Measurements from ENCODE around the gene TMTC4. TPM values are rescaled to one million over a fixed set of nuclear protein-coding genes. Genes with fewer than 3 reads are reported as not detected.
A peak's percentile ranks its signal among the peaks of the same experiment; 100 is the strongest.

TMTC4 gene
- total RNA-seq, 1 donor, result 11.7 TPM

DNA sequence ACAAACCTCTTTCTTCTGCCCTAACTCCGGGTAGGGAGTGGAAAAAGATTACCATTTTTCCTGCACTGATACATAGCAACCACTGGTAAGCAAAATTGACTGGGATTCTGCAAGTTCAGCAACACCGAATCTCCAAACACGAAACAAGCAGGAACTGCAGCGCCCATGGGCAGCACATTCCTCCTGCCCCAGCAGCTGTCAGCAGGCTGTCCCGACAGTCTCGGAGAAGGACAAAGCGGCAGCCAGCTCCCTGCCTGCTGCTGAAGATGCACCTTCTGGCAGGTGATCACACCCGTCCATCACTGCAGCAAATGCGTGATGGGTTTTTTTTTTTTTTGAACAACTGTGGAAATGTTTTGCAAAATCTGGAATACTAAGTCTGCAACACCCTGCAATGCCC is 6.7 kb downstream of the TMTC4 start:
- TF ChIP-seq, protein P1, sequence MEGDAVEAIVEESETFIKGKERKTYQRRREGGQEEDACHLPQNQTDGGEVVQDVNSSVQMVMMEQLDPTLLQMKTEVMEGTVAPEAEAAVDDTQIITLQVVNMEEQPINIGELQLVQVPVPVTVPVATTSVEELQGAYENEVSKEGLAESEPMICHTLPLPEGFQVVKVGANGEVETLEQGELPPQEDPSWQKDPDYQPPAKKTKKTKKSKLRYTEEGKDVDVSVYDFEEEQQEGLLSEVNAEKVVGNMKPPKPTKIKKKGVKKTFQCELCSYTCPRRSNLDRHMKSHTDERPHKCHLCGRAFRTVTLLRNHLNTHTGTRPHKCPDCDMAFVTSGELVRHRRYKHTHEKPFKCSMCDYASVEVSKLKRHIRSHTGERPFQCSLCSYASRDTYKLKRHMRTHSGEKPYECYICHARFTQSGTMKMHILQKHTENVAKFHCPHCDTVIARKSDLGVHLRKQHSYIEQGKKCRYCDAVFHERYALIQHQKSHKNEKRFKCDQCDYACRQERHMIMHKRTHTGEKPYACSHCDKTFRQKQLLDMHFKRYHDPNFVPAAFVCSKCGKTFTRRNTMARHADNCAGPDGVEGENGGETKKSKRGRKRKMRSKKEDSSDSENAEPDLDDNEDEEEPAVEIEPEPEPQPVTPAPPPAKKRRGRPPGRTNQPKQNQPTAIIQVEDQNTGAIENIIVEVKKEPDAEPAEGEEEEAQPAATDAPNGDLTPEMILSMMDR (IDR thresholded peaks at IDR 0.05; ENCODE audit: insufficient read depth, low read depth, low read length), result no peak
- no peak for DNase-seq (ENCODE audit: low read depth)
- H3K4me3 ChIP-seq (ENCODE audit: low read depth, low read length), result no peak overlapping the region

DNA sequence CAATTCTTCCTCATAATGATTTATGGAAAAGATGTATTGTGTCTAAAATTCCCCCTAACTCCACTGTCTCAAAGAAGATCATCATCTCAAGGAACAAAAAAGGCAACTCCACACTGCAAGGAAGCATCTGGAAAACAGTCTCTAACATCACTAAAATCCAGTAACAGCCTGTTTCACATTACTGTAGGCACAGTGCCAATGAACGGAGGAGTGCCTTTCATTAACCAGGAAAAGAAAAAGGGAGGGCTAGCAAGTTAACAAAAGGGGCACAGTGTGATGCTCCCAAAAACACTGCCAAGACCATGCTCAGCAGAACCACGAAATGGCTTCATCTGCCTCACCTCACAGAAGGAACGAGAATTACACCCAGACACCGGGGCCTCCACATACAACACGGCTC is 8.5 kb downstream of the TMTC4 start:
- H3K4me3 ChIP-seq (ENCODE audit: low read depth, low read length), result no peak overlapping the region
- TF ChIP-seq, protein P1 (IDR thresholded peaks at IDR 0.05; ENCODE audit: insufficient read depth, low read depth, low read length), result no peak
- DNase-seq (ENCODE audit: low read depth), result peak; percentile 6

DNA sequence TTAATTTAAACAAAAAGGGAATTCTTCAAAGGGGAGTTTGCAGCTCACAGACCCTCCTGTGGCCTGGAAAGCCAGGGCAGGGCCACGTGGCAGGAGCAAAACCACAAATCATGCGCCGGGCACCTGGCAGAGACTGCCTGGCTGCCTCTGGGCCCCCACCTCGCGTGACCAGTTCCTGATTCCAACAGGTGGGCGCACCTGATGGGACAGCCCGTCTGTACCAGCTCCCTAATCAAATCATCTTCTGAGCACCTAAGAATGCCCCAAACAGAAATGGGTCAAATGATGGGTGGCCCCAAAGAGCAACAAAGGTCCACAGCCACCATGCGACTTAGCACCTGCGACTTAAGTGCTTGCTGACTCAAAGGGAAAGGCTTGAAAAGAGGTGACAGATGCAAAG is 9.2 kb downstream of the TMTC4 start:
- DNase-seq (ENCODE audit: low read depth), result no peak
- no peak overlapping the region for H3K4me3 ChIP-seq (ENCODE audit: low read depth, low read length)
- TF ChIP-seq, protein P1 (IDR thresholded peaks at IDR 0.05; ENCODE audit: insufficient read depth, low read depth, low read length), result no peak

DNA sequence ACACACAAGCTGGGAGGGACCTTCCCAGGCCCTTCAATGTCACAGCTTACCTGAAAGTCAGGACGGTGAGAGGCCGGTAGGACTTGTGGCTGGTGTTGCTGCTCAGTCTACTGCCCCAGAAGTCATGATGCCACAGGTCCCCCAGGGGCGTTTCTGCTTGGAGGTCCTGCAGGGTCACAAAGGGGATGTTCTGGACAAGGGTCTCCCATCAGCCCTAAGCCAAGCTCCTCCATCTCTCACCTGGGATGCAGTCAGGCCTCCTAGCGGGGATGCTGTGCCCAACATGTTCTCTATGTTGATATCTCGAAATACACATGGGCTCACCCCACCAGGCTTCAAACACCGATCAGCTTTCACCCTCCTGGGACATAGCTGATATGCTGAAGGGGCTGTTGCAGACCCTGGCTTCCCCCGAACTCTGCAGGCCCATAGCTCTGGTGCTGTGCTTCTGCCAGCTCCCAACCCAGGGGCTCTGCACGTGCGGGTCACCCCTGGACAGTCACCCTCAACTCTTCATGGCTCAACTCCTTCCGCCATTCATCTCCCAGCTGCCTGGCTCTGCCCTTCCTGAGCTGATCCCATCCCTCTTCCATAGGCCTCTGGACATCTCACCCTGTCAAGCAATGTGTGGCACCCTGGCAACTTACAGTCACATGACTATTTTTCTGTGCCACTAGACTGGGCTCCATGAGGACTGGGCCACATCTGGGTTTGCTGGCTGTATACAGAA is 10.3 kb downstream of the TMTC4 start:
- no peak for DNase-seq (ENCODE audit: low read depth)
- TF ChIP-seq, protein P1 (IDR thresholded peaks at IDR 0.05; ENCODE audit: insufficient read depth, low read depth, low read length), result no peak
- H3K4me3 ChIP-seq (ENCODE audit: low read depth, low read length), result no peak overlapping the region

DNA sequence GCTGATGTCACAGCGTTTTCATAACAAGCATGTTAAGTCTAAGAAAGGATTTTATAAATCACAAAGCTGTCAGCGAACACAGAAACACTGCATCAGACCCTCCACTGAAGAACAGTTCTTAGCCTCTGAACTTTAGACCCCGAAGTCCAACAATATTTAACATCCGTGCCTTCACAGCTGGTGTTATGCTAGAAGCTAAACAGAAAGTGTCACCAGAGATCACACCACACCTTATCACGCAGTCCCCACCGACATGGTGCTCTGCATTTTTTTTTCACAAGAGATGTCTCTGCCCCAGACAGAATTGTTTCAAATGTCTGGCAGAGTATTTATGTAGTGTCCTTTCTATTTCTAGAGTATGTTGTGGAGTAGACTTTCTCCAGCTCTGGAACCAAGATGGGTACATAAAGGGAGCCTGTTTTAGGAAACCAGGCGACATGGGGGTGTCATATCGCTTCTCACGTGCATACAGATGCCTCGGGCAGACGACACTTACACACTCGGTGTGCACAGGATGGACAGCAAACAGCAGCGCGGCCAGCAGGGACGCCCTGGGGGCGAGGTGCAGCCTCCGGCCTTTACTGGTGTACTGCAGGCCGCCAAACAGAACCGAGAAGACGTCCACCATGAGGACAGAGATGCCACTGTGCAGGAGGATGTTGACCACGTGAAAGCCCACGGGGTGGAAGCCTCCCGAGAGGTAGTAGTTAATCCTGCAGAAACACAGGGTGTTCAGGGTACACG is 12.0 kb downstream of the TMTC4 start:
- DNase-seq (ENCODE audit: low read depth), result no peak
- no peak overlapping the region for H3K4me3 ChIP-seq (ENCODE audit: low read depth, low read length)
- TF ChIP-seq, protein P1 (IDR thresholded peaks at IDR 0.05; ENCODE audit: insufficient read depth, low read depth, low read length), result no peak

DNA sequence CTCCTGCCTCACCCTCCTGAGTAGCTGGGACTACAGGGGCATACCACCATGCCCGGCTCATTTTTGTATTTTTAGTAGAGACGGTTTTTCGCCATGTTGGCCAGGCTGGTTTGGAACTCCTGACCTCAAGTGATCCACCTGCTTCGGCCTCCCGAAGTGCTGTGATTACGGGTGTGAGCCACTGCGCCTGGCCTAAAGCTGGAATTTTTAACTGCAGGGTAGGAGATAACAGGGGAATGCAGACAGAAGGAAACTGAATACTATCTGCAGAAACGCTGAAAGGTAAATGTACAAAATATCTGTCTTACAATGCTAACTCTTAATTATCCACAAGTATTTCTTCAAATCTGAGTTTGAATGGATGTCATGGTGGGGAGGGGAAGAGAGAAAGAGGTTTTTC is 13.8 kb downstream of the TMTC4 start:
- DNase-seq (ENCODE audit: low read depth), result no peak
- H3K4me3 ChIP-seq (ENCODE audit: low read depth, low read length), result no peak overlapping the region
- TF ChIP-seq, protein P1 (IDR thresholded peaks at IDR 0.05; ENCODE audit: insufficient read depth, low read depth, low read length), result no peak

Data from fibroblast of villous mesenchyme (primary cell).